Left cardiac atrium (tissue), 4 donors: ENCODE measurements around the gene GPR132. TPM values are rescaled to one million over a fixed set of nuclear protein-coding genes. Genes with fewer than 3 reads are reported as not detected.
"Not testable (repeated sequence)": the region's sequence is repeated elsewhere in the genome, so short reads cannot be mapped to it uniquely, and the experiment has no call there.

ENCODE experiments used
- ATAC-seq, 2 donors: fragments of 200-7000 bp; cut with Tn5 transposase; one replicate each; pipeline ENCODE4 v1.9.1; 2020; ENCODE audit warnings: mild to moderate bottlenecking in 2 of 2, moderate library complexity in 2 of 2
- DNase-seq: peaks from one replicate; pipeline ENCODE4 v3.0.0-alpha.2; 2020
- intact Hi-C, 2 donors: fragments of 100-400 bp; cut with DNase I; formaldehyde crosslinking; loops; one replicate each; pipeline versions ENCODE4 v1.14.1 to v1.15.1; 2022 to 2023
- long read RNA-seq: library from polyadenylated mRNA; unstranded; transcript quantifications from one replicate; pipeline ENCODE4 v2.0.0, GENCODE V29; 2021
- total RNA-seq, 2 donors: library from RNA; stranded (reverse); fragmentation: NEBNext Ultra II Directional; extraction: Animal tissue kit (Norgen Biotek cat#: 25700); gene quantifications; one replicate each; pipeline ENCODE4 v1.2.1, GENCODE V29; 2021
- donor health status: DM: no; HTN: yes; CAD: no.
- donor health status: DM: no; HTN: yes; CAD: no; lungs with severe emphysema.
- donor health status: DM: yes; HTN: yes; CAD: no.
- donor health status: Dilated cardiomyopathy.

Gene GPR132
- 1 to 10 TPM; 1.1 to 2.1 TPM for total RNA-seq
- long read RNA-seq, partial matches to known transcripts = 0 of 2 reads
- long read RNA-seq, other reads (novel, unspliced or antisense) = 2 of 2 reads

- peak; percentile 54 to 60 for ATAC-seq
- intact Hi-C loops = no loop called here
- DNase-seq = peak; percentile 48
Observed at GRCh38 chr14:105065280-105066228, at the start of gene GPR132. Gene GPR132, minus strand, starts transcription at chr14:105065430. Its CDS starts 10,010 bp downstream, at chr14:105055420.

DNA sequence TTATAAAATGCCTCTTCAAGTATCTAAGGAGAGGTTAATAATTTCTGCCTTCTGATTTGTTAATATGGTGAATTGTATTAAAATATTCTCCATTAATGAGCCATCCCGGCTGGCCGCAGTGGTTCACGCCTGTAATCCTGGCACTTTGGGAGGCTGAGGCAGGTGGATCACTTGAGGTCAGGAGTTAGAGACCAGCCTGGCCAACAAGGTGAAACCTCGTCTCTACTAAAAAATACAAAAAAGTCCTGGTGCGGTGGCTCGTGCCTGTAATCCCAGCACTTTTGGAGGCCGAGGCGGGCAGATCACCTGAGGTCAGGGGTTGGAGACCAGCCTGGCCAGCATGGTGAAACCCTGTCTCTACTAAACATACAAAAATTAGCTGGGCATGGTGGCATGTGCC, 44.0 kb upstream of the GPR132 start:
- DNase-seq, ATAC-seq: not testable (repeated sequence)

GRCh38 chr14:105108516-105108864, 43.3 kb upstream of the GPR132 start:
- ATAC-seq = no peak
- DNase-seq = no peak
- intact Hi-C loops = no loop called here

More for the DNA sequence above, 44.0 kb upstream of the GPR132 start:
- intact Hi-C loops = not testable (repeated sequence)

DNA sequence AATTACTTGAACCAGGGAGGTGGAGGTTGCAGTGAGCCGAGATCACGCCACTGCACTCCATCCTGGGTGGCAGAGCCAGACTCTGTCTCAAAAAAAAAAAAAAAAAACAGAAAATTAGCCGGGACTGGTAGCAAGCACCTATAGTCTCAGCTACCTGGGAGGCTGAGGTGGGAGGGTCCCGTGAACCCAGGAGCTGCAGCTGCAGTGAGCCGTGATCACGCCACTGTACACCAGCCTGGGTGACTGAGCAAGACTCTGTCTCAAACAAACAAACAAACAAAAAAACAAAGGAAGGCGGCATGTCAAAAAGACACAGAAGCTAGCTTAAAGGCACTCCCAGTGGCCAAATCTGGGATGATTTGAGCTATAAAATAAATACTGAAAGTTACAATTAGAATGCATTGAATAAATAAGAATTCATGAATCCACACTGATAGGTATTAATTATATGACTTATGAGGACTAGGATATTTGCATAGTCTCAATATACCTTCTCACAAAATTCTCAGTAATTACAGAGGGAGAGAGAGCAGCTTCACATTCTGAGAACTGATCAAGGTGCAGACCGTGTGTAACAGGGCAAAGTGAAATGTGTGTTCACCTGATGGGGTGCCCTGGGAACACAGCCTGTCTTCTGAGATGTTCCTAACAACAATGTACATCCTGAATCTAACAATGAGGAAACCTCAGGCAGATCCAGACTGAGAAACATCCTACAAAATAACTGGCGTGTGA, 42.7 kb upstream of the GPR132 start:
- ATAC-seq (no peak), DNase-seq (no peak)
- intact Hi-C loops = no loop called here

- DNase-seq = no peak
- intact Hi-C loops = no loop called here
Observed at GRCh38 chr14:105107351-105107750, 42.1 kb upstream of the GPR132 start.

GRCh38 chr14:105105158-105105557, 39.9 kb upstream of the GPR132 start:
- intact Hi-C loops = no loop called here
- DNase-seq = no peak
- no peak for ATAC-seq

More at GRCh38 chr14:105107351-105107750, 42.1 kb upstream of the GPR132 start:
- ATAC-seq = no peak

GRCh38 chr14:105102893-105103292, 37.7 kb upstream of the GPR132 start:
- intact Hi-C loops = no loop called here
- no peak for ATAC-seq
- DNase-seq = no peak

GRCh38 chr14:105102361-105102870, 37.2 kb upstream of the GPR132 start:
- intact Hi-C loops = no loop called here
- DNase-seq (no peak), ATAC-seq (no peak)

DNA sequence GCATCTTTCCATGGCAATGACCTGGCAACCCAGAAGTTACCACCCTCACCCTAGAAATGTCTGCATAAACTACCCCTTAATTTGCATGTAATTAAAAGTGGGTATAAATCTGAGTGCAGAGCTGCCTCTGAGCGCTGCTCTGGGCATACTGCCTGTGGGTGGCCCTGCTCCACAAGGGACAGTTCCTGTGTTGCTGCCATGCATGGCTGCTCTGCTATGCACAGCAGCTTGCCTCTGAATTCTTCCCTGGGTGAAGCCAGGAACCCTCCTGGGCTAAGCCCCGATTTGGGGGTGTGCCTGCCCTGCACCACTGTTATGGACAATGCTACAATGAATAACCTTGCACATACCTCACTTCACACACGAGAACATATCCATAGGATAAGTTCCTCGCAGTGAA, 35.7 kb upstream of the GPR132 start:
- DNase-seq = no peak
- ATAC-seq = no peak

GRCh38 chr14:105099778-105100177, 34.5 kb upstream of the GPR132 start:
- DNase-seq (no peak), ATAC-seq (no peak)
- intact Hi-C loops = loop anchor here in 1 of 2 donors (10.0 kb wide), 2 partner anchors 185 to 255 kb away; no protein-coding TSS in a partner anchor

More for the DNA sequence above, 35.7 kb upstream of the GPR132 start:
- intact Hi-C loops = no loop called here

- intact Hi-C loops = loop anchor here in 1 of 2 donors (10.0 kb wide), 2 partner anchors 186 to 256 kb away; no protein-coding TSS in a partner anchor
- no peak for DNase-seq
- no peak for ATAC-seq
Observed at GRCh38 chr14:105098316-105098715, 33.1 kb upstream of the GPR132 start.

- intact Hi-C loops = loop anchor here in 1 of 2 donors (10.0 kb wide), 2 partner anchors 187 to 257 kb away; no protein-coding TSS in a partner anchor
- ATAC-seq (no peak), DNase-seq (no peak)
Observed at GRCh38 chr14:105097794-105098127, 32.5 kb upstream of the GPR132 start.

DNA sequence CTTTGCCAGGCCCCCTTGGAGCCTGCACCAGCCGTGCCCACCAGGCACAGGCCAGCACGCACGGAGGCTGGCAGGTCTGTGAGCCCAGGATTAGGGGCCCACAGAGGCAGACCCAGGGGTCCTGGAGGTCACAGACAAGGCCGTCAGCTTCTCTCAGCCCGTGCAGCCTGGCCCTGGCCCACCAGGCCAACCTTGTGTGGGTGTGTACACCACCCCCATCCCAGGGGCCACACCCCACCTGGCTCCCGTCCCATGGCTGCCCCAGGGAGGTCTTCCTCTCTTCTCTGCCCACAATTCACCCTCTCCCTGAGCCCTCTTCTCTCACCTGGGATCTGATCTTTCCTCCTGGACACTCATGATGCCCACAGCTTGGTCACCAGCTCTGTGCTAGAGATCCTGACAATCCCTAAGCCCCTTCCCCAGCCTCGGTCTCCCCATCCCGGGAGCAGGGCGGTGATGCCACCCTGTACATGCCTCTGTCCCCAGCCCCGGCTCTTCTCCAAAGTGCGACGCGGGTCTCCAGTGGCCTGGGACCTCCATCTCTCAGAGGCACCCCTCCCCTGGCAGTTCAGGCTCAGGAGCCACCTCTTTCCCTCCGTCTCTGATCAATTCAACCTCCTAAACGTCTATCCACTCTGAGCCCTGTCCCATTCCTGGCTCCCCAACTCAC, 31.1 kb upstream of the GPR132 start:
- intact Hi-C loops = loop anchor here in 1 of 2 donors (10.0 kb wide), 2 partner anchors 188 to 258 kb away; no protein-coding TSS in a partner anchor
- DNase-seq = no peak
- no peak for ATAC-seq

- intact Hi-C loops = loop anchor here in 1 of 2 donors (10.0 kb wide), 2 partner anchors 189 to 259 kb away; no protein-coding TSS in a partner anchor
- DNase-seq = no peak
- no peak for ATAC-seq
Observed at GRCh38 chr14:105095236-105095805, 30.1 kb upstream of the GPR132 start.

DNA sequence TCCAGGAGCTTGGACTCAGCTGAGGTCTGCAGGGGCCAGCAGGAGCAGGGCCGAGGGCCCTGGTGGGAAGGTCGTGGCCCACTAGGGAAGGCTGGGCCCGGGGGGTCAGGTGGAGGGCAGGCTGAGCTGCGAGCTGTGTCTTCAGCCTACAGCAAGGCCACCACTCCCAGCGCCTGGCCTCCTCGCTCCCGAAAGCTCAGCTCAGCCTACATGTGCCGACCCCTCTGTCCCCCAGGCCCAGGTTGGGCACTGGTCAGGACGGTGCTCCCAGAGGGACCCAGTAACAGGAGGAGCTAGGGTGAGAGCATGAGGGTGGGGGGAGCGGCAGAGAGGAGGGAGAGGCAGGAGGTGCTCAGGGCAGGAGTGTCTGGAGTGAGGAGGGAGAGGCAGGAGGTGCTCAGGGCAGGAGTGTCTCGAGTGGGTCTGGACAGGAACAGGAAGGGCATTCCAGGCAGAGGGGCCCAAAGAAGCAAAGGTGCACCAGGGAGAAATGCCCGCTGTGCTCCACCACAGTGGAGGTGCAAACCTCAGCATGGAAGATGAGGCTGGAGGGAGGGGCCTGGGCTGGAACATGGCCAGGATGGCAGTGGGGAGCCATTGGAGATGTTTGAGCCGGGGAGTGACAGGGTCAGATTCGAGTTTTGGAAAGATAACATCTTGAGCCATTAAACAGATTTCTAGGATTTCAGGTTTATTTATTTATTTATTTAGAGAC, 29.1 kb upstream of the GPR132 start:
- intact Hi-C loops = loop anchor here (5.0 to 10.0 kb wide), 4 partner anchors 78 to 260 kb away; no protein-coding TSS in a partner anchor
- DNase-seq (no peak), ATAC-seq (no peak)

- intact Hi-C loops = loop anchor here (5.0 to 10.0 kb wide), 4 partner anchors 79 to 261 kb away; no protein-coding TSS in a partner anchor
- peak; percentile 51 to 61 for ATAC-seq
- peak; percentile 82 for DNase-seq
Observed at GRCh38 chr14:105093431-105094192, 28.4 kb upstream of the GPR132 start.

DNA sequence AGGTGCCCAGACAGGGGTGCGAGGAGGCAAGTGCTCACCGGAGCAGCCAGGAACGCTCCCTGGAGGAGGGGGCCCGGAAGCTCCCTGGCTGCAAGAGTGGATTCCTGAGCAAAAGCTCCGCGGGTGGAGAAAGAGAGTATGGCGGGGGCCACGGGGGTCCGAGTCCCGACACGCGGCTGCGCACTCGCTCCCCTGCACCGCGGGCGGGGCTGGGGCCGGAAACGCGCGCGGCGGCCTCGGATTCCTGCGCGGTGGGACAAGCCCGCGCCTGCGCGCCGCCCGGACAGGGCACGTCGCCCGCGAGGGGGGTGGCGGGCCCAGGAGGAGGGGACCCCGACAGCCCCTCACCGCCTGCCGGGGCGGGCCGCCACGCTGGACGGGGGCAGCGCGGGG, 27.8 kb upstream of the GPR132 start:
- ATAC-seq = peak; percentile 30 to 48
- intact Hi-C loops = loop anchor here (5.0 to 10.0 kb wide), 4 partner anchors 79 to 262 kb away; no protein-coding TSS in a partner anchor
- peak; percentile 75 for DNase-seq
